Type B pancreatic cell (in vitro differentiated cells): Measurements from ENCODE around the gene ADAMTSL5. TPM values are rescaled to one million over a fixed set of nuclear protein-coding genes. Genes with fewer than 3 reads are reported as not detected.

ENCODE experiments used
- DNase-seq: peaks from one replicate; pipeline ENCODE4 v3.0.0; 2021; ENCODE audit warnings: mixed read lengths; ENCODE audit not compliant: unreplicated experiment; ENCODE audit errors: extremely low spot score
- H3K27ac Mint-ChIP-seq: 2 replicates; pipeline ENCODE4 v1.8.0; 2021; ENCODE audit warnings: mild to moderate bottlenecking, mixed read lengths
- H3K27me3 Mint-ChIP-seq: 2 replicates; pipeline ENCODE4 v1.8.0; 2021; ENCODE audit warnings: mixed read lengths
- H3K36me3 Mint-ChIP-seq: 2 replicates; pipeline ENCODE4 v1.8.0; 2021; ENCODE audit warnings: mixed read lengths
- H3K4me1 Mint-ChIP-seq: one replicate; pipeline ENCODE4 v1.8.0; 2021; ENCODE audit warnings: mixed read lengths; ENCODE audit not compliant: unreplicated experiment
- H3K4me3 Mint-ChIP-seq: 2 replicates; pipeline ENCODE4 v1.8.0; 2021; ENCODE audit warnings: mild to moderate bottlenecking, mixed read lengths
- H3K9me3 Mint-ChIP-seq: 2 replicates; pipeline ENCODE4 v1.8.0; 2021; ENCODE audit warnings: mixed read lengths
- CTCF ChIP-seq: fragments of 200-600 bp; sonication (generic); conservative IDR thresholded peaks from 2 replicates; pipeline ENCODE4 v1.5.0; 2021; ENCODE audit warnings: antibody characterized with exemption, mild to moderate bottlenecking
- total RNA-seq: library from RNA; stranded (reverse); gene quantifications from 2 replicates; pipeline ENCODE4 v1.2.1, GENCODE V29; 2021; ENCODE audit warnings: low replicate concordance

ADAMTSL5 gene
- total RNA-seq, 1 donor from 2014 or later, result 3.4 TPM

DNA sequence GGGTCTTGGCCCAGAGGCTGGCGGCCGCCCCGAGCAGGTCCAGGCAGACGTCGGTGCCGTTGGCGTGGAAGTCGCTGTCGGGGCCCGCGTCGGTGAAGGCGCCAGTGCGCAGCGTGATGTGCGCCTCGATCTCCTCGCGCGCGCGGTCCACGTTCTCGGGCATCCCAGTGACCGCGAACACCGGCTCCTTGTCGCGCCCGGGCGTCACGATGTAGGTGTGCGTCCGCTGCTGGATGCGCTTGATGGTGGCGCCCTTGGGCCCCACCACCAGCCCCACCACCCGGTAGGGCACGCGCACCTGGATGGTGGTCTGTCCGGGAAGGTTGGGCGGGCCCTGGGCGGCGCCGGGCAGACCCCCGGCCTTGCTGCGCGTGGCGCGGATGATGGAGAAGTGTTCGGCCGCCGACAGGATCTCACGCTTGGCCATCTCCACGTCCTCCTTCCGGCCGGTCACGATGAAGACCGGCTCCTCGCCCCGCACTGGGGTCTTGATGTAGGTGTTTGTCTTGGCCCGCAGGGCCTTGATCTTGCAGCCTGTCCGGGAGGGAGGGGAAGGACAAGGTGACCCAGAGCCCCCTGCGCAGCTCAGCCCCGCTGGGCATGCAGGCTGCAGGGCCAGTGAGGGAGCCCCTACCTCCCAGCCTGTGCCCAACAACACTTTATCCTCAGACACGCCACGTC is 43.7 kb upstream of the ADAMTSL5 start:
- Mint-ChIP-seq H3K4me1 (peaks cover 3% of the 10 kb centered on the region), H3K27ac (no peak overlapping the region), H3K36me3 (no peaks in the 10 kb centered on the region), H3K9me3 (no peaks in the 10 kb centered on the region), H3K4me3 (no peak overlapping the region), H3K27me3 (no peaks in the 10 kb centered on the region)
- TF ChIP-seq CTCF, result no peak
- DNase-seq, result no peak

DNA sequence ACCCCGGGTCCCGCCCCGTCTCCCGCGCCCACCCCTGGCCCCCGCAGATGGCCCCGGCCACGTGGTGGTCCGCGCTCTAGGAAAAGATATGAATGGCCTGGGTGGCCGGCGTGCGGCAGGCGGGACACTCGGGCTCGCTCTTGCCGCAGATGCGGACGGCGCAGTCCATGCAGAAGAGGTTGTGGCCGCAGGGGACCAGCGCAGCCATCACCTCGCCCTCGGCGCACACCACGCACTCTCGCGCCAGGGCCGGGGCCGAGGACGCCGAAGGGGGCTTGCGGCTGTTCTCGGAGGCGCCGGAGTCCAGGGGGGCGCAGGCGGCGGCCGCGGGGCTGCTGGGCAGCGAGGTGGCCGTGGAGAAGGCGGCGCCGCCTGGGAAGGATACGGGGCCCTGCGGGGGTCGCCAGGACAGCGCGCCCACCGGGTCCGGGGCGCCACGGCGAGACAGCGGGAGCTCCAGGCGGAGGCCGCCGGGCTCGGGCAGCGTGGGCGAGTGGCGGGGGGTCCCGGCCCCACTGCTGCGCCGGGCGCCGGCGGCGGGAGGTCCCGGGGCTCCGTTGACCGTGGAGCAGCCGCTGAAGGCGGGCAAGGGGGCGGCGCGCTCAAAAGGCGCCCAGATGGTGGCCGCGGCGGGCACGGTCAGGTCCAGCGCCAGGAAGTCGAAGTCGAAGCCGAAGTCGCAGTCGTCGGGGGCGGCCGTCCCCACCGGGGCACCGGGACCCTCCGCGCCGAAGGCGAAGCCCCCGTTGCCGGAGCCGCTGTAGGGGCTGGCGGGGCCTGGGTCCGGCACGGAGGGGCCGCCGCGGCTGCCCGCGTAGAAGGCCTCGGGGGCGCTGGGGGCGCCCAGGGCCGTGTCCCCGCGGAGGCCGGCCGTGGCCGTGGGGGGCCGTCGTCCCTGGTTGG is 42.9 kb upstream of the ADAMTSL5 start:
- Mint-ChIP-seq H3K4me1 (peaks cover 3% of the 10 kb centered on the region), H3K27me3 (no peaks in the 10 kb centered on the region), H3K9me3 (no peaks in the 10 kb centered on the region), H3K36me3 (no peaks in the 10 kb centered on the region), H3K4me3 (no peak overlapping the region), H3K27ac (no peak overlapping the region)
- TF ChIP-seq CTCF, result no peak
- no peak for DNase-seq

- peaks cover 3% of the 10 kb centered on the region for H3K4me1 Mint-ChIP-seq
- TF ChIP-seq CTCF, result no peak
- DNase-seq, result no peak
- no peaks in the 10 kb centered on the region for H3K27me3 Mint-ChIP-seq
- H3K9me3 Mint-ChIP-seq, result no peaks in the 10 kb centered on the region
- H3K36me3 Mint-ChIP-seq, result no peaks in the 10 kb centered on the region
- H3K27ac Mint-ChIP-seq, result no peak overlapping the region
- no peak overlapping the region for H3K4me3 Mint-ChIP-seq
Measured at GRCh38 chr19:1554968-1555367, 42.1 kb upstream of the ADAMTSL5 start.

- H3K4me3 Mint-ChIP-seq, result no peak overlapping the region
- no peak for TF ChIP-seq CTCF
Measured at GRCh38 chr19:1553415-1553814, 40.6 kb upstream of the ADAMTSL5 start.

DNA sequence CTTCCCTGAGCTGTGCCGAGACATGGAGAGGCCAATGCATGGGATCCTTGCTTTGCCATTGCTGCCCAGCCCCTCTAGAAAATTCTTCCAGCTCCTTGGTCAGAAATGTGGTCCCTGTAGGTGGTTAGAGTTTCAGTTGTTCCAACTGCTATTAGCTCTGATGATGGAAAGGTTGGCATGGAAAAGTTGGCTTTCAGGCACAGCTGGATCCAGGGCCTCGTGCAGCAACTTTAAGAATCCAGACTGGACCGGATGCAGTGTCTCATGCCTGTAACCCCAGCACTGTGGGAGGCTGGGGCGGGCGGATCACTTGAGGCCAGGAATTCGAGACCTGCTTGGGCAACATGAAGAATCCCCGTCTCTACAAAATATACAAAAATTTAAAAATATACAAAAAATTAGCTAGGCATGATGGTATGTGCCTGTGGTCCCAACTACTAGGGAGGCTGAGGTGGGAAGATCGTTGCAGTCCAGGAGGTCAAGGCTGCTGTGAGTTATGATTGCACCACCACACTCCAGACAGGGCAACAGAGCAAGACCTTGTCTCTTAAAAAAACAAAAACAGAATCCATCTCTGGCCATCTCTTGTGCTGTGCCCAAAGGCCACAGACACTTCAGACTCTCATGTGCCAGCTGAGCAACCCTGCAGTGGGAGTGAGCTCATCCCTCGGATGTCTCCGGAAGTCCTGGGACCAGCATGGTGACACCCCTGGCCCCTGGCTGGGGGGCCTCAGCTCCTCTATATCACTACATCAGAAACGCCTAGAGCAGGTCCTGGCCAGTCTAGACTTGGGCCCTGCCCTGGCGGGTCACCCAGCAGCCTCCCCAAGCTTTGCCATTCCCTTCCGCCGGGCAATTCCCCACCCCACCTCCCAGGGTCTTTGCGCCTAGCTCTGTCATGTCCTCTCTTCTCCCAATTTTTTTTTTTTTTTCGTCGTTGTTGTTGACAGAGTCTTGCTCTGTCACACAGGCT is 38.5 kb upstream of the ADAMTSL5 start:
- Mint-ChIP-seq H3K4me1 (no peaks in the 10 kb centered on the region), H3K9me3 (no peaks in the 10 kb centered on the region), H3K27ac (no peak overlapping the region), H3K4me3 (no peak overlapping the region), H3K36me3 (no peaks in the 10 kb centered on the region), H3K27me3 (peaks cover under 1% of the 10 kb centered on the region)
- DNase-seq, result no peak
- TF ChIP-seq CTCF, result no peak

More at GRCh38 chr19:1553415-1553814, 40.6 kb upstream of the ADAMTSL5 start:
- Mint-ChIP-seq H3K9me3 (no peaks in the 10 kb centered on the region), H3K4me1 (peaks cover 2% of the 10 kb centered on the region), H3K27ac (no peak overlapping the region), H3K27me3 (no peaks in the 10 kb centered on the region), H3K36me3 (no peaks in the 10 kb centered on the region)
- DNase-seq, result no peak
